MM.1S (cell line): ENCODE measurements around the gene IMMT.
A peak's percentile ranks its signal among the peaks of the same experiment; 100 is the strongest.

Source experiments
- DNase-seq: peaks from one replicate; pipeline ENCODE4 v3.0.0-alpha.2; 2015
- H2AFZ ChIP-seq: fragments of 300-600 bp; sonication (generic); 2 replicates; pipeline ENCODE4 v1.6.0; 2016; ENCODE audit warnings: antibody characterized with exemption, low read length
- H3F3A ChIP-seq: fragments of 300-600 bp; sonication (generic); 2 replicates; pipeline ENCODE4 v1.6.1; 2016; ENCODE audit warnings: mild to moderate bottlenecking, antibody characterized with exemption, low read length, moderate library complexity, mixed read lengths; ENCODE audit not compliant: insufficient read depth
- H3K27ac ChIP-seq: fragments of 300-600 bp; sonication (generic); 2 replicates; pipeline ENCODE4 v1.5.1; 2016; ENCODE audit warnings: mild to moderate bottlenecking, low read length
- H3K27me3 ChIP-seq: fragments of 300-600 bp; sonication (generic); replicated peaks from 2 replicates; pipeline ENCODE4 v1.6.0; 2016; ENCODE audit warnings: low read length; ENCODE audit not compliant: insufficient read depth
- H3K36me3 ChIP-seq: fragments of 300-600 bp; sonication (generic); replicated peaks from 2 replicates; pipeline ENCODE4 v1.6.1; 2016; ENCODE audit warnings: mild to moderate bottlenecking, low read length, mixed read lengths; ENCODE audit not compliant: insufficient read depth
- H3K4me1 ChIP-seq: fragments of 300-600 bp; sonication (generic); 2 replicates; pipeline ENCODE4 v1.6.1; 2016; ENCODE audit warnings: low read length, mixed read lengths
- H3K4me2 ChIP-seq: fragments of 300-600 bp; sonication (generic); 2 replicates; pipeline ENCODE4 v1.6.0; 2016; ENCODE audit warnings: low read depth, low read length
- H3K4me3 ChIP-seq: fragments of 300-600 bp; sonication (generic); 2 replicates; pipeline ENCODE4 v1.5.1; 2016; ENCODE audit warnings: low read length, mixed read lengths
- H3K79me2 ChIP-seq: fragments of 300-600 bp; sonication (generic); 2 replicates; pipeline ENCODE4 v1.6.1; 2016; ENCODE audit warnings: mixed run types, low read length, mixed read lengths
- H3K9ac ChIP-seq: fragments of 300-600 bp; sonication (generic); 2 replicates; pipeline ENCODE4 v1.6.1; 2016; ENCODE audit warnings: low read length, mixed read lengths
- H3K9me2 ChIP-seq: fragments of 300-600 bp; sonication (generic); replicated peaks from 2 replicates; pipeline ENCODE4 v1.6.1; 2016; ENCODE audit warnings: mild to moderate bottlenecking, low read length, mixed read lengths; ENCODE audit not compliant: insufficient read depth
- H3K9me3 ChIP-seq: fragments of 300-600 bp; sonication (generic); replicated peaks from 2 replicates; pipeline ENCODE4 v1.6.1; 2016; ENCODE audit warnings: mild to moderate bottlenecking, low read length, mixed read lengths; ENCODE audit not compliant: insufficient read depth
- H4K20me1 ChIP-seq: fragments of 300-600 bp; sonication (generic); 2 replicates; pipeline ENCODE4 v1.6.1; 2016; ENCODE audit warnings: mild to moderate bottlenecking, low read length, moderate library complexity, mixed read lengths; ENCODE audit not compliant: insufficient read depth
- EZH2 ChIP-seq: fragments of 300-600 bp; sonication (generic); optimal IDR thresholded peaks from 2 replicates; pipeline ENCODE3; 2017; ENCODE audit warnings: low read depth, mild to moderate bottlenecking, antibody characterized with exemption, low read length, mixed read lengths
- EZH2phosphoT487 ChIP-seq: fragments of 300-600 bp; sonication (generic); IDR thresholded peaks from 2 replicates; pipeline ENCODE4 v1.6.1; 2018; ENCODE audit warnings: antibody characterized with exemption, low read length
- TF ChIP-seq, protein P1 (sequence below): fragments of 300-600 bp; sonication (generic); IDR thresholded peaks from 2 replicates; pipeline ENCODE4 v1.5.1; 2016; ENCODE audit warnings: antibody characterized with exemption, low read length, mixed read lengths

IMMT gene

DNA sequence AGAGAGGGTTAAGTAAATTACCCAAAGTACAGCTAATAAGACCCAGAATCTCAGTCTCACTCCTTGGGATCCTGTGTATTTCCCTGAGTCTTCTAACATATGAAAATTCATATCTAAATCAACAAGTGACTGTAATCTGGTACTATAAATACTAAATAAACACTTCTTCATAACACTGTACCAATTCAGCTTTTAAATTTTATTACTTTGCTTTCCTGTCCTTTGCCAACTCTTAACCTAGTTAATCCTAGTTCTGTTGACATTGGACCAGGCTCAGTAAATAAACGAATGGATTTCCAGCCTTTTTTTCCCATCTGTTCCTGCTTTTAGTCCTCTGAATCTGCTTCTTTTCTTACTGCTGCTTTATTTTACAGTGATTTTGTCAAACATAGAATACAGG is 17.8 kb upstream of the IMMT start:
- no peak for DNase-seq
- Histone ChIP-seq H3K9me2 (no peaks in the 10 kb centered on the region), H2AFZ (no peak overlapping the region), H3K27me3 (no peaks in the 10 kb centered on the region), H3K36me3 (peaks cover 11% of the 10 kb centered on the region), H4K20me1 (no peaks in the 10 kb centered on the region), H3K9me3 (no peaks in the 10 kb centered on the region), H3K27ac (peak overlapping the region; percentile 17; the same call in 1 of the 2 replicates), H3K4me1 (0 out of 2 replicates have a peak, but pooled peaks cover 4% of the 10 kb centered on the region), H3F3A (0 out of 2 replicates have a peak, but pooled peaks cover 7% of the 10 kb centered on the region), H3K4me2 (no peak overlapping the region), H3K79me2 (no peaks in the 10 kb centered on the region), H3K4me3 (no peak overlapping the region), H3K9ac (no peak overlapping the region)
- TF ChIP-seq EZH2phosphoT487 (no peak), EZH2 (no peak)
- TF ChIP-seq, protein P1, sequence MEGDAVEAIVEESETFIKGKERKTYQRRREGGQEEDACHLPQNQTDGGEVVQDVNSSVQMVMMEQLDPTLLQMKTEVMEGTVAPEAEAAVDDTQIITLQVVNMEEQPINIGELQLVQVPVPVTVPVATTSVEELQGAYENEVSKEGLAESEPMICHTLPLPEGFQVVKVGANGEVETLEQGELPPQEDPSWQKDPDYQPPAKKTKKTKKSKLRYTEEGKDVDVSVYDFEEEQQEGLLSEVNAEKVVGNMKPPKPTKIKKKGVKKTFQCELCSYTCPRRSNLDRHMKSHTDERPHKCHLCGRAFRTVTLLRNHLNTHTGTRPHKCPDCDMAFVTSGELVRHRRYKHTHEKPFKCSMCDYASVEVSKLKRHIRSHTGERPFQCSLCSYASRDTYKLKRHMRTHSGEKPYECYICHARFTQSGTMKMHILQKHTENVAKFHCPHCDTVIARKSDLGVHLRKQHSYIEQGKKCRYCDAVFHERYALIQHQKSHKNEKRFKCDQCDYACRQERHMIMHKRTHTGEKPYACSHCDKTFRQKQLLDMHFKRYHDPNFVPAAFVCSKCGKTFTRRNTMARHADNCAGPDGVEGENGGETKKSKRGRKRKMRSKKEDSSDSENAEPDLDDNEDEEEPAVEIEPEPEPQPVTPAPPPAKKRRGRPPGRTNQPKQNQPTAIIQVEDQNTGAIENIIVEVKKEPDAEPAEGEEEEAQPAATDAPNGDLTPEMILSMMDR = no peak

DNA sequence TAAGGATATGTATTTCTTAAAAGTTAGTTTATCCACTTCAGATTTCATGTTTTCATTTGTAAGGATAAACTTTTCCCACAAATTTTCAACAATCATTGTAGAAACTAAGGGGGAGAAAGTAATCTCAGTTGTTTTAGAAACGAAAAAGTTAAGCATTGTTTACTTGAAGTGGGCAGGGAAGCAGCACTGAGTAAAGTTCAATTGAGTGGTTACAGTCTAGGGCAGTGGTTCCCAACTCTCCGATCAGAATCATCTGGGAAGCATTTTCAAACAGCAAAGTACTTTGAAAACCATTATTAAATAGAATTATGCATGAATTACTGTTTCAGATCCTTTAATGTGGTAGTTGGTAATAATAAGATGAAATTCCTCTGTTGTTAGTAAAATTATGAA is 16.5 kb upstream of the IMMT start:
- Histone ChIP-seq H3K4me3 (no peak overlapping the region), H3K4me2 (no peak overlapping the region), H3K36me3 (peaks cover 14% of the 10 kb centered on the region), H3F3A (0 out of 2 replicates have a peak, but pooled peaks cover 7% of the 10 kb centered on the region), H3K9me3 (no peaks in the 10 kb centered on the region), H3K9ac (no peak overlapping the region), H4K20me1 (no peaks in the 10 kb centered on the region), H2AFZ (no peak overlapping the region), H3K27me3 (no peaks in the 10 kb centered on the region), H3K4me1 (0 out of 2 replicates have a peak, but pooled peaks cover 4% of the 10 kb centered on the region), H3K9me2 (no peaks in the 10 kb centered on the region), H3K79me2 (no peaks in the 10 kb centered on the region), H3K27ac (no peak overlapping the region)
- DNase-seq = no peak
- TF ChIP-seq, protein P1 = no peak
- no peak for TF ChIP-seq EZH2phosphoT487
- no peak for TF ChIP-seq EZH2

DNA sequence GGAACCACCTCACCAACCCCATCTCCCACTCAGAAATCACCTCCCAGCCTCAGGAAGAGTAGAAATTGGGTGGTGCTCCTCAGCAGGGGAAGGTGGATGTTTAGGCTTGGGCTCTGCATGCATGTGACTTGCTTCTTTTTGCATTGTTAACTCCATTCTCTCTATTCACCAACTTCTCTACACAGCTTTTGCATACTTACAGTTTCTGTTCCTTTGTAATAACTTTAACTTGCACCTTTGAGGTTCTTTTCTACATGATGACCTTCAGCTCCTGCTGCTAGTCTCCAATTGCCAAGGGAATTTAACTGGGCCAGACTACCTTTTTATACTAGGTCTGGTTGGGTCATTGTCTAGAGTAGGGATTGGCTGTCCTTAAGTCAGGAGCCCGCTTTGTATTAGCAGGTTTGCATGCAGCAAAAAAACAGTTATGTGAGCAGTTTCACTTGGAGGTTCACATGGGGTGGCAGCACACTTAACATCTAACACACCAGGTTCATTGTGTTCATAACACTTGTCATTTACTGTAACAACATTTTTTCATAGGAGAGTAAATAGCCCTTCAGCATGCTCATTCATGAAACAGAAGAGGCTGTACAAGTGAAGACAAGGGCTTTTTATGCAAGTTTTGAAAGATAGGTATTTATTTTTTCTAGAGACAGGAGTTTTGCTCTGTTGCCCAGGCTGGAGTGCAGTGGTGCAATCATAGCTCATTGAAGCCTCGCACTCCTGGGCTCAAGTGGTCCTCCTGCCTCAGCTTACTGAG is 16.0 kb upstream of the IMMT start:
- H3K36me3 ChIP-seq = peaks cover 14% of the 10 kb centered on the region
- no peak for DNase-seq
- H2AFZ ChIP-seq = no peak overlapping the region
- H3K27me3 ChIP-seq = no peaks in the 10 kb centered on the region
- H3K4me3 ChIP-seq = no peak overlapping the region
- peak overlapping the region; percentile 6; the same call in 1 of the 2 replicates for H3K27ac ChIP-seq
- H3K9ac ChIP-seq = no peak overlapping the region
- 0 out of 2 replicates have a peak, but pooled peaks cover 4% of the 10 kb centered on the region for H3K4me1 ChIP-seq
- no peak for TF ChIP-seq EZH2phosphoT487
- no peak for TF ChIP-seq EZH2
- TF ChIP-seq, protein P1 = no peak
- no peak overlapping the region for H3K4me2 ChIP-seq
- H3K9me2 ChIP-seq = no peaks in the 10 kb centered on the region
- H3K9me3 ChIP-seq = no peaks in the 10 kb centered on the region
- H3K79me2 ChIP-seq = no peaks in the 10 kb centered on the region; the same call in 1 of the 2 replicates
- H3F3A ChIP-seq = 0 out of 2 replicates have a peak, but pooled peaks cover 7% of the 10 kb centered on the region
- H4K20me1 ChIP-seq = no peaks in the 10 kb centered on the region
